Transverse colon (tissue), 4 donors: ENCODE data around the gene DCLK2. TPM values are rescaled to one million over a fixed set of nuclear protein-coding genes. Genes with fewer than 3 reads are reported as not detected.

Source experiments
- DNase-seq: peaks from one replicate; pipeline ENCODE4 v3.0.0-alpha.2; 2019
- H3K27ac ChIP-seq, 4 donors: fragments of 200-600 bp; sonication (generic); 2 replicates each; pipeline ENCODE4 v1.5.1; 2016 to 2018; ENCODE audit warnings: inconsistent platforms in 4 of 4
- H3K27me3 ChIP-seq: fragments of 200-600 bp; sonication (generic); 2 replicates; pipeline ENCODE4 v1.5.1; 2017; ENCODE audit warnings: inconsistent platforms
- H3K36me3 ChIP-seq, 4 donors: fragments of 200-600 bp; sonication (generic); 2 replicates each; pipeline ENCODE4 v1.5.1; 2017 to 2019; ENCODE audit warnings: inconsistent platforms in 4 of 4
- H3K4me1 ChIP-seq, 4 donors: fragments of 200-600 bp; sonication (generic); 2 replicates each; pipeline ENCODE4 v1.5.1; 2017 to 2020; ENCODE audit warnings: inconsistent platforms in 4 of 4
- H3K4me3 ChIP-seq, 4 donors: fragments of 200-600 bp; sonication (generic); 1 replicate in 1 of 4; 2 replicates in 3 of 4; pipeline versions ENCODE4 v1.5.1 to v1.6.1; 2017 to 2019; ENCODE audit warnings: inconsistent platforms in 4 of 4
- H3K9me3 ChIP-seq, 2 donors: fragments of 200-600 bp; sonication (generic); 2 replicates each; pipeline ENCODE4 v1.5.1; 2017 to 2019; ENCODE audit warnings: inconsistent platforms in 2 of 2
- EP300 ChIP-seq: sonication (generic); formaldehyde crosslinking; IDR thresholded peaks from one replicate; pipeline ENCODE4 v1.6.1; 2017; ENCODE audit warnings: antibody characterized with exemption, low read depth
- POLR2A ChIP-seq: fragments of 450-650 bp; IDR thresholded peaks from one replicate; pipeline ENCODE4 v1.6.1; 2016; ENCODE audit warnings: antibody characterized with exemption, mild to moderate bottlenecking, moderate library complexity
- POLR2AphosphoS5 ChIP-seq, 3 donors: sonication (generic); formaldehyde crosslinking; IDR thresholded peaks; one replicate each; pipeline ENCODE4 v1.6.1; 2016; ENCODE audit warnings: antibody characterized with exemption in 3 of 3
- WGBS, 2 donors: methylation state at CpG; one replicate each; pipeline ENCODE4 v1.1.5; 2018; ENCODE audit warnings: low coverage in 1 of 2; 5-methylcytosine and 5-hydroxymethylcytosine counted together
- in situ Hi-C, 4 donors: fragments of 200-750 bp; cut with MboI; loops; one replicate each; pipeline versions ENCODE4 v1.15.0 to v1.15.1; 2017; ENCODE audit warnings: low sequenced_read_pairs in 3 of 4, low pct_ligation_motif_present in 1 of 4, low pct_unique_long_range_greater_than_20kb in 1 of 4
- intact Hi-C: fragments of 100-400 bp; cut with DNase I; formaldehyde crosslinking; loops from one replicate; pipeline ENCODE4 v1.15.1; 2023; ENCODE audit warnings: low total_unique reads
- total RNA-seq, 4 donors: library from RNA; depleted of rRNA; stranded (reverse); fragments of >200 nt; gene quantifications; one replicate each; pipeline ENCODE4 v1.1.0, GENCODE V29; 2016
- TF ChIP-seq, protein P1 (sequence below), 5 experiments: fragments of 200-600 bp in 3 of 5; fragments of 450-650 bp in 2 of 5; sonication (generic) in 3 of 5; IDR thresholded peaks; 1 replicate in 2 of 5; 2 replicates in 3 of 5; pipeline ENCODE4 v1.5.1; 2016 to 2017; ENCODE audit warnings: antibody characterized with exemption in 5 of 5, inconsistent platforms in 3 of 5, mild to moderate bottlenecking in 2 of 5, moderate library complexity in 1 of 5

DCLK2 gene
- total RNA-seq, 4 donors from 2014 or later, result 3.3 to 19.5 (median 7.5) TPM

DNA sequence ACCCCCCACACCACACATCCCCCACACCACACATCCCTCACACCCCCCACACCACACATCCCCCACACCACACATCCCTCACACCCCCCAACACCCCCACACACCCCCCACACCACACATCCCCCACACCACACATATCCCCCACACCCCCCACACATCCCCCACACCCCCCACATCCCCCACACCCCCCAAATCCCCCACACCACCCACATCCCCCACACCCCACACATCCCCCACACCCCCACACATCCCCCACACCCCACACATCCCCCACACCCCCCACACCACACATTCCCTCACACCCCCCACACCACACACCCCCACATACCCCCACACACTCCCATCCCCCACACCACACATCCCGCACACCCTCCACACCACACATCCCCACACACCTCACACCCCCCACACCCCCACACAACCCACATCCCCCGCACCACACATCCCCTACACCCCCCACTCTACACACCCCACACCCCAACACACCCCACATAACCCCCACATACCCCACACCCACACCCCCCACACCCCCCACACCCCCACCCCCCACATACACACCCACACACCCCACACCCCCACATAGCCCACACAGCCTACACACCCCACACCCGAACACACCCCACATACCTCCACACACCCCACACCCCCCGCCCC lies 172.9 kb downstream of the DCLK2 start:
- Histone ChIP-seq H3K4me3 (no peak overlapping the region), H3K9me3 (no peaks in the 10 kb centered on the region), H3K36me3 (no peaks in the 10 kb centered on the region), H3K27ac (peak overlapping the region in 1 of 4 donors; percentile 61), H3K27me3 (no peaks in the 10 kb centered on the region), H3K4me1 (peaks cover 10 to 15% (median 12%) of the 10 kb centered on the region in 4 donors)
- TF ChIP-seq POLR2AphosphoS5 (IDR thresholded peaks at IDR 0.05), result no peak
- no peak for TF ChIP-seq POLR2A
- TF ChIP-seq EP300, result no peak
- TF ChIP-seq, protein P1, sequence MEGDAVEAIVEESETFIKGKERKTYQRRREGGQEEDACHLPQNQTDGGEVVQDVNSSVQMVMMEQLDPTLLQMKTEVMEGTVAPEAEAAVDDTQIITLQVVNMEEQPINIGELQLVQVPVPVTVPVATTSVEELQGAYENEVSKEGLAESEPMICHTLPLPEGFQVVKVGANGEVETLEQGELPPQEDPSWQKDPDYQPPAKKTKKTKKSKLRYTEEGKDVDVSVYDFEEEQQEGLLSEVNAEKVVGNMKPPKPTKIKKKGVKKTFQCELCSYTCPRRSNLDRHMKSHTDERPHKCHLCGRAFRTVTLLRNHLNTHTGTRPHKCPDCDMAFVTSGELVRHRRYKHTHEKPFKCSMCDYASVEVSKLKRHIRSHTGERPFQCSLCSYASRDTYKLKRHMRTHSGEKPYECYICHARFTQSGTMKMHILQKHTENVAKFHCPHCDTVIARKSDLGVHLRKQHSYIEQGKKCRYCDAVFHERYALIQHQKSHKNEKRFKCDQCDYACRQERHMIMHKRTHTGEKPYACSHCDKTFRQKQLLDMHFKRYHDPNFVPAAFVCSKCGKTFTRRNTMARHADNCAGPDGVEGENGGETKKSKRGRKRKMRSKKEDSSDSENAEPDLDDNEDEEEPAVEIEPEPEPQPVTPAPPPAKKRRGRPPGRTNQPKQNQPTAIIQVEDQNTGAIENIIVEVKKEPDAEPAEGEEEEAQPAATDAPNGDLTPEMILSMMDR (IDR thresholded peaks at IDR 0.05), result no peak
- WGBS, 2 donors, result no CpG with 5 or more reads among the region's 4 CpGs
- no peak for DNase-seq
- intact Hi-C loops, result no loop called here
- in situ Hi-C loops, result no loop called here

DNA sequence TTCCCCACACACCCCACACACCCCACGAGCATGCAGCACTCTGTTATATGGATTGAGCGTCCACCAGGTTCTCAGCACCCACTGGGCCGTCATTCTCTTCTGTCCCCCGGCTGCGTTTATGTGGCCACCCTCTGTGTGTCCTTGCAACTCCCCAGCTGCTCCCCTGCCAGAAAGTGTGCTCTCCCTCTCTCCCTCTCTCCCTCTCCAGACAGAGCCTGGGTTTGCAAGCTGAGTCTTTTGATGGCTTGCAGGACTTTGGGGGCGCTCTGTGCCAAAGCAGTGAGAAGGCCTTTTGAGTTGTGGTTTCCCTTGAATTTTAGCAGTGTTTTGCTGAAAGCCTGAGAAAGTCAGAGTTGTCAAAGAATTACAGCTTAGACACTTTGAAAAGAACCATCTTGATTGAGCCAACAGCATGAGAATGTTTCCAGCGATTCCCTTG lies 173.5 kb downstream of the DCLK2 start:
- Histone ChIP-seq H3K4me1 (peaks cover 11 to 21% (median 19%) of the 10 kb centered on the region in 4 donors), H3K9me3 (no peaks in the 10 kb centered on the region), H3K27ac (peak overlapping the region in 3 of 4 donors; percentile 2 to 62 (median 61)), H3K36me3 (no peaks in the 10 kb centered on the region), H3K27me3 (no peaks in the 10 kb centered on the region), H3K4me3 (no peak overlapping the region)
- intact Hi-C loops, result no loop called here
- DNase-seq, result no peak
- in situ Hi-C loops, result no loop called here
- 73 to 83% methylated on average over 1 to 7 of the region's 7 CpGs for WGBS, 2 donors
- peak in 1 of 3 donors; percentile 33 for TF ChIP-seq POLR2AphosphoS5 (IDR thresholded peaks at IDR 0.05)
- TF ChIP-seq, protein P1 (IDR thresholded peaks at IDR 0.05), result no peak

DNA sequence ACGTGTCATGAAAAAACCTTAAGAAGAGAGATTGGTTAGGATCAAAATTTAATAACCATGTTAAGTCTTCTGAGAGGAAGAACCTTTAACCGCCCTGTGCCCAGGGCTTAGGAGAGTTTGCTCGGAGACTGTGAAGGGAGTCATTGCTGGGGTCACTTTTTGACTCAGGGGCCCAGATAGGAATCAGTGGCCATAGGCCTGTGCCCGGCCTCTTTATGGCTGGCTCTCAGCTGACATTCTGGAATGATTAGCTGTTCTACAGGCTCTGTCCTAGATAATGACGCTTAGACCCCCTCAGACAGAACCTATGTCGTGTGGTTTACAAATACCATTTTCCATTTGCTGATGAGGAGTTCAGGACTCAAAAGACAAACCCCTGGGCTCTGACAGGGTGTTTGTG lies 174.1 kb downstream of the DCLK2 start:
- Histone ChIP-seq H3K4me1 (peaks cover 11 to 26% (median 20%) of the 10 kb centered on the region in 4 donors), H3K27me3 (no peaks in the 10 kb centered on the region), H3K4me3 (no peak overlapping the region), H3K36me3 (no peaks in the 10 kb centered on the region), H3K9me3 (no peaks in the 10 kb centered on the region), H3K27ac (peak overlapping the region in 3 of 4 donors; percentile 2 to 62 (median 61))
- whole genome bisulfite sequencing, 2 donors, result 75 to 78% methylated on average over 3 to 6 of the region's 6 CpGs
- in situ Hi-C loops, result no loop called here
- TF ChIP-seq POLR2AphosphoS5 (IDR thresholded peaks at IDR 0.05), result no peak
- TF ChIP-seq EP300, result no peak
- TF ChIP-seq, protein P1 (IDR thresholded peaks at IDR 0.05), result no peak
- no peak for TF ChIP-seq POLR2A
- intact Hi-C loops, result no loop called here
- no peak for DNase-seq

DNA sequence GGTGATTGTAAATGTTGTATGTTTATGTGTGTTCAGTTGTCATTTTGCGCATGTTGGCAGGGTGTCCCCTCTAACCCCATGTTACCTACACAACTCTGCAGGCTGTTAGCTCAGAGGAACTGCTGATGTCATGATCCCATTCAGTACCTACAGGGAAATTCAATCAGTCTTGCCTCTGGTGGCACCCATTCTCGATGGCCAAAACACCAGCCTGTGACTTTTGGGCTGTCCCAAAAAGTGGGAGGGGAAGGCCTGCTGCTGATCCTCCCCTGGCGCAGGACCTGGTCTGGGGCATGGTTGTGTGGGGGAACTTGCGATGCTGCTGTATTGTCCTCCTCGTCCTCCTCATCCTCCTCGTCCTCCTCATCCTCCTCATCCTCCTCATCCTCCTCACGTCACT lies 174.5 kb downstream of the DCLK2 start:
- DNase-seq, result no peak
- intact Hi-C loops (no loop called here), in situ Hi-C loops (no loop called here)
- H3K9me3 ChIP-seq, result no peaks in the 10 kb centered on the region
- H3K4me3 ChIP-seq, result no peak overlapping the region
- no peak for TF ChIP-seq POLR2AphosphoS5 (IDR thresholded peaks at IDR 0.05)
- TF ChIP-seq EP300, result no peak
- no peak for TF ChIP-seq POLR2A
- TF ChIP-seq, protein P1 (IDR thresholded peaks at IDR 0.05), result no peak
- peak overlapping the region in 3 of 4 donors; percentile 2 to 62 (median 61) for H3K27ac ChIP-seq
- WGBS, 2 donors, result 67 to 89% methylated on average over 3 to 7 of the region's 7 CpGs
- no peaks in the 10 kb centered on the region for H3K27me3 ChIP-seq
- no peaks in the 10 kb centered on the region for H3K36me3 ChIP-seq
- peaks cover 11 to 30% (median 22%) of the 10 kb centered on the region in 4 donors for H3K4me1 ChIP-seq
